ENCODE measurements around the gene LAMB3. TPM values are rescaled to one million over a fixed set of nuclear protein-coding genes. Genes with fewer than 3 reads are reported as not detected.

Gene LAMB3
- total RNA-seq, 2 donors from 2014 or later: 4.7 to 11.1 TPM

DNA sequence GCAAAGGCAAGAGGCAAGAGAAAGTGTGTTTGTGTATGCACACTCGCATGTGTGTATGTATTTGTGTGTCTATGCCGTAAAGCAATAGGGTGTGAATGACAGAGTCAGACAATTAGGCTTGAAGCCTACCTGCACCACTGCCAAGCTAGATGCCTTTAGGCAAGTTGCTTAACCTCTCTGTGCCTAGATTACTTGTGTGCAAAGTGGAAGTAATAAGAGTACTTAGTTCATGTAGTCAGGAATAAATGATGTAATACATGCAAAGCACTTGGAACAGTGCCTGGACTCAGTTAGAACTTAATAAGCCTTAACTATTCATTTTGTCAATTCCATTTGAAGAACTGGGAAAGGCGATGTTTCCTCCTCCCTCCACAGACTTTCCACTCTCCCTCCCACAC lies 31.7 kb downstream of the LAMB3 start:
- H3K36me3 ChIP-seq: no peaks in the 10 kb centered on the region
- DNase-seq (ENCODE audit: low spot score): no peak
- H3K4me1 ChIP-seq: peaks cover 0 to 52% of the 10 kb centered on the region in 2 donors
- H3K27ac ChIP-seq: peak overlapping the region; percentile 64 to 76
- no peaks in the 10 kb centered on the region for H3K9me3 ChIP-seq
- no peak overlapping the region for H3K4me3 ChIP-seq
- TF ChIP-seq, protein P1, sequence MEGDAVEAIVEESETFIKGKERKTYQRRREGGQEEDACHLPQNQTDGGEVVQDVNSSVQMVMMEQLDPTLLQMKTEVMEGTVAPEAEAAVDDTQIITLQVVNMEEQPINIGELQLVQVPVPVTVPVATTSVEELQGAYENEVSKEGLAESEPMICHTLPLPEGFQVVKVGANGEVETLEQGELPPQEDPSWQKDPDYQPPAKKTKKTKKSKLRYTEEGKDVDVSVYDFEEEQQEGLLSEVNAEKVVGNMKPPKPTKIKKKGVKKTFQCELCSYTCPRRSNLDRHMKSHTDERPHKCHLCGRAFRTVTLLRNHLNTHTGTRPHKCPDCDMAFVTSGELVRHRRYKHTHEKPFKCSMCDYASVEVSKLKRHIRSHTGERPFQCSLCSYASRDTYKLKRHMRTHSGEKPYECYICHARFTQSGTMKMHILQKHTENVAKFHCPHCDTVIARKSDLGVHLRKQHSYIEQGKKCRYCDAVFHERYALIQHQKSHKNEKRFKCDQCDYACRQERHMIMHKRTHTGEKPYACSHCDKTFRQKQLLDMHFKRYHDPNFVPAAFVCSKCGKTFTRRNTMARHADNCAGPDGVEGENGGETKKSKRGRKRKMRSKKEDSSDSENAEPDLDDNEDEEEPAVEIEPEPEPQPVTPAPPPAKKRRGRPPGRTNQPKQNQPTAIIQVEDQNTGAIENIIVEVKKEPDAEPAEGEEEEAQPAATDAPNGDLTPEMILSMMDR (IDR thresholded peaks at IDR 0.05): no peak
- no peaks in the 10 kb centered on the region for H3K27me3 ChIP-seq

DNA sequence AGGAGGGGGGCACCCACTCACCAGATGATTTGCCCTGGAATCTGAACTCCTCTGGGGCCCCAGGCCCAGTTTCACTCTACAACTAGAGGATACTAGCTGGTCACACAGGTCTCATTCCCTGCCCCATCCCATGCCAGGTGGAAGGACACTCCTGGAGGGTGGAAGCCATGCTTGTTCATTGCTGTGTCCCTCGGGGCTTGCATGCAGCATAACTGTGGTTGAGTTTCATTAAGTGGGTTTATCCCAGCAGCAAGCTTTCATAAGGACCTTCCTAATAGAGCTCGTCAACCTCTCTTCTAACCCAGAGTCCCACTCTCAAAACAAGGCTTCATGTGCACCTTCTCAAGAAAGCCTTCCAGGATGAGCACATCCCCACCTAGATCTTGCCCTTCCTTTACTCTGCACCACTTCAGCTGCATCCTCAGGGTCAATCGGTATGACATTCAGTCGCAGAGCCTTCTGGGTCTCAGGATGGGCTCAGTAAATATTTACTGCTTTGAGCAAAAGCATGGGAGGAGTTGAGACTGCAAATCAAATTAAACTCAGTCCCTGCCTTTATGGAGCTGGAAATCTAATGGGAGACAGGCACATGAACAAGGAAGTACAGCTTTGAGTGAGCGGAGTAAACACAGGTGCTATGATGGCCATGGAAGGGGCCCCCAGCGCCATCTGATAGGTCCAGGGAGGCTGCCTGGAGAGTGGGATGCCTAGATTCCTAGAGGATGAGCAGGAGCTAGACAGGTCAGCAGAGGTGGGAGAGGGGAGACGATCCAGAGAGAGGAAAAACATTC lies 32.3 kb downstream of the LAMB3 start:
- DNase-seq (ENCODE audit: low spot score): no peak
- Histone ChIP-seq H3K9me3 (no peaks in the 10 kb centered on the region), H3K36me3 (no peaks in the 10 kb centered on the region), H3K27ac (peak overlapping the region in 1 of 2 donors; percentile 88), H3K4me1 (peaks cover 0 to 49% of the 10 kb centered on the region in 2 donors), H3K27me3 (no peaks in the 10 kb centered on the region), H3K4me3 (no peak overlapping the region)
- TF ChIP-seq, protein P1 (IDR thresholded peaks at IDR 0.05): no peak

DNA sequence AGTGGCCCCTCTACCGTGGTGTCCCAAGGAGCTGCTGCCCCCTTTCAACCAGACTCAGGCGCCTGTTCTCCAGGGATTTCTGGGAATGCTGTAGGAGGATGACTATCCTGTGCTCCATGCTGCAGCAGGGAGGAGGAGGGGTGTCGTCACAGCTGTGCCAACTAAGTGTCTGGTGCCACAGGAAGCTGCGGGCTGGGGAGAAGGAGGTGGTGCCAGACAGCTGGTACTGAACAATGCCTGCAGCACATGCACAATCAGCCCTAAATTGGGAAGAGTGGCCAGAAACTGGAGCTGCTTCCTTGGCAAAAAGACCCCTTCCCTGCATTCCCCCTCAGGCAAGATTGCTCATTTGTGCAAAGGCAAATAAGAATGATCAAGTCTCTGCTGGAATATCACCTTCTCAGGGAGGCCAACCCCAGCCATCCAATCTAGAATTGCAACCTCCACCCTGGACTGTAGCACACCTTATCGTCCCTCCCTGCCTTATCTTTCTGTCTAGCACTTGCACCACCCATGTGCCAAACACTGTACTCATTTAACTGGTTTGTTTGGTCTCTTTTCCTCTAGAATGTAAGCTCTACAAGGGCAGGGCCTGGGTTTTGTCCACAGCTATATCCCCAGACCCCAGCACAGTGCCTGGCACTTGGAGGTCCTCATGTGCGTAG lies 33.3 kb downstream of the LAMB3 start:
- Histone ChIP-seq H3K4me1 (peaks cover 0 to 49% of the 10 kb centered on the region in 2 donors), H3K27ac (peak overlapping the region; percentile 75 to 88), H3K4me3 (no peak overlapping the region), H3K9me3 (no peaks in the 10 kb centered on the region), H3K27me3 (no peaks in the 10 kb centered on the region), H3K36me3 (no peaks in the 10 kb centered on the region)
- TF ChIP-seq, protein P1 (IDR thresholded peaks at IDR 0.05): no peak
- DNase-seq (ENCODE audit: low spot score): no peak

DNA sequence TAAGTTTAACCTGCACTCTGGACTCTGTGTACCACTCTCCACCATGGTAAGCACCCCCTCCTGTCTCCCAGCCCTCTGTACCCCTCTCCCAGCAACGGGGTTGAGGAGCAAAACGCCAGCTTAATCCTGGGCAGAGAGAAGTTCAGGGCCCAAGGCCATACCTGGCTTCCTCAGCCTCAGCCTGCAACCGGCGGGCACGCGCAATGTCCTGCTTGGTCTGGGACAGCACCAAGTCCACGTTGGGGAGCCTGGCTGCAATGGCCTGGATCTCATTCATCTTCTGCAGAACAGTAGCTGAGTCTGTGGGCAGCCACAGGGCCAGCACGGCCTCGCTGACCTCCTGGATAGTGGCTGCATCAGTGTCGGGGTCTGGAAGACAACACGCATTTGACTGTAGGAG lies 33.9 kb downstream of the LAMB3 start:
- Histone ChIP-seq H3K27me3 (no peaks in the 10 kb centered on the region), H3K36me3 (no peaks in the 10 kb centered on the region), H3K4me1 (peaks cover 0 to 49% of the 10 kb centered on the region in 2 donors), H3K4me3 (no peak overlapping the region), H3K27ac (peak overlapping the region; percentile 75 to 88), H3K9me3 (no peaks in the 10 kb centered on the region)
- TF ChIP-seq, protein P1 (IDR thresholded peaks at IDR 0.05): no peak
- no peak for DNase-seq (ENCODE audit: low spot score)

DNA sequence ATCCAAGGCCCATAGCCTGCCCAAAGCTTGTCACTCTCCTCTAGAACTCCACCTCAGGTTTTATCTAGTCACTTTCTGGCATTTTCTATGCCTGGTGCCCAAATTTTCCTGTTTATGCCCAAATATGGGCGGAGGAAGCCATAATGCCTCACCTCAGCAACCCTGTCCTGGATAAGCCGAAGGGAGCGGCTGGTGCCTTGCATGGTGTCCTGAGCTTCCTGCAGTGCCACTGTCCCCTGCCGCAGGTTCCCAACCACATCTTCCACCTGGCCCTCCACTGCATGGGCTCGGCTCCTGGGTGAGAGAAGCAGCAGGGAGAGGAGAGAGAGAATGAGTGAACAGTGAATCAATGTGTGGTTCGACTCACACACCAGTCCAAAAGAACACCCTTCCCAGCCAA lies 34.5 kb downstream of the LAMB3 start:
- Histone ChIP-seq H3K4me1 (peaks cover 0 to 49% of the 10 kb centered on the region in 2 donors), H3K9me3 (no peaks in the 10 kb centered on the region), H3K27ac (peak overlapping the region; percentile 75 to 88), H3K4me3 (no peak overlapping the region), H3K27me3 (no peaks in the 10 kb centered on the region), H3K36me3 (no peaks in the 10 kb centered on the region)
- no peak for DNase-seq (ENCODE audit: low spot score)
- TF ChIP-seq, protein P1 (IDR thresholded peaks at IDR 0.05): no peak

Data from right atrium auricular region (tissue), 2 donors.